Activated CD8-positive, alpha-beta T cell treated with anti-CD3 and anti-CD28 coated beads for 36 hours (primary cell): ENCODE results near the gene RTF2. TPM values are rescaled to one million over a fixed set of nuclear protein-coding genes. Genes with fewer than 3 reads are reported as not detected.

Source experiments
- ATAC-seq: fragments of 200-7000 bp; cut with Tn5 transposase; one replicate; pipeline ENCODE4 v1.10.0; 2021; ENCODE audit warnings: mild to moderate bottlenecking, moderate library complexity
- CTCF ChIA-PET: fragments of 350-600 bp; sonication (Branson Sonifier 250); formaldehyde crosslinking; loops from one replicate; lab custom pipeline; 2021; ENCODE audit warnings: antibody characterized with exemption; lab: Charles Lee
- POLR2A ChIA-PET: fragments of 350-600 bp; sonication (Branson Sonifier 250); formaldehyde crosslinking; loops from one replicate; lab custom pipeline; 2021; ENCODE audit warnings: antibody characterized with exemption; lab: Charles Lee
- DNase-seq: peaks from one replicate; pipeline ENCODE4 v3.0.0-alpha.2; 2020
- H3K27ac Mint-ChIP-seq: one replicate; pipeline ENCODE4 v1.8.0; 2021; ENCODE audit warnings: mild to moderate bottlenecking, mixed read lengths
- H3K27me3 Mint-ChIP-seq: one replicate; pipeline ENCODE4 v1.8.0; 2021; ENCODE audit warnings: mixed read lengths
- H3K36me3 Mint-ChIP-seq: one replicate; pipeline ENCODE4 v1.8.0; 2021; ENCODE audit warnings: low read depth, mixed read lengths
- H3K4me1 Mint-ChIP-seq: one replicate; pipeline ENCODE4 v1.8.0; 2021; ENCODE audit warnings: low read depth, mixed read lengths
- H3K4me3 Mint-ChIP-seq: one replicate; pipeline ENCODE4 v1.8.0; 2021; ENCODE audit warnings: mild to moderate bottlenecking, moderate library complexity, mixed read lengths
- H3K9me3 Mint-ChIP-seq: one replicate; pipeline ENCODE4 v1.8.0; 2021; ENCODE audit warnings: mixed read lengths
- intact Hi-C: fragments of 100-400 bp; cut with micrococcal nuclease; formaldehyde crosslinking; loops from one replicate; pipeline ENCODE4 v1.10.0; 2022
- total RNA-seq, 2 experiments: library from RNA; stranded (reverse); gene quantifications; one replicate each; pipeline ENCODE4 v1.2.3, GENCODE V29; 2021
- TF ChIP-seq, protein P1 (sequence below): fragments of 200-600 bp; IDR thresholded peaks from one replicate; pipeline ENCODE4 v1.8.0; 2022; ENCODE audit warnings: antibody characterized with exemption, mild to moderate bottlenecking

Gene RTF2
- total RNA-seq, 2 experiments from 2014 or later: 72.0 to 76.7 TPM

DNA sequence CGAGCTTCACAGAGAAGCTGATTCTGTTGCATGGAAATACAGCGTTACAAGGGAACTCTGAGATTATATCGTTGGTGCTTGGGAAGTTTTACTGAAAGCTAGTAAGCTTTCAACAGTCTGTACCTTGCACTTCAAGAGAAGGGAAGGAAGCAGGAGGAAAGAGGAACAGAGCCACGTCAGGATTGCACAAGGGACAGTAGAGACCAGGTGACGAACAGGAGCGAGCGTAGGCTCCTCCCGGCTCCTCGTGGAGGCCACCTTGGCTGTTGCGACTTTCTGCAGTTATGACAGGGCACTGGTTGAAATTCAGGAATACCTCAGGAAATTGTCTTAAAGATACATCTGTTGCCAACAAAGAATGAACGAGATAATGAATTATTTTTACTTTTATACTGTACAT, 18.8 kb downstream of the RTF2 start:
- Mint-ChIP-seq H3K9me3 (no peaks in the 10 kb centered on the region), H3K36me3 (peaks cover 49% of the 10 kb centered on the region), H3K4me3 (no peak overlapping the region), H3K27me3 (no peaks in the 10 kb centered on the region), H3K4me1 (peaks cover 22% of the 10 kb centered on the region), H3K27ac (no peak overlapping the region)
- ATAC-seq: no peak
- TF ChIP-seq, protein P1, sequence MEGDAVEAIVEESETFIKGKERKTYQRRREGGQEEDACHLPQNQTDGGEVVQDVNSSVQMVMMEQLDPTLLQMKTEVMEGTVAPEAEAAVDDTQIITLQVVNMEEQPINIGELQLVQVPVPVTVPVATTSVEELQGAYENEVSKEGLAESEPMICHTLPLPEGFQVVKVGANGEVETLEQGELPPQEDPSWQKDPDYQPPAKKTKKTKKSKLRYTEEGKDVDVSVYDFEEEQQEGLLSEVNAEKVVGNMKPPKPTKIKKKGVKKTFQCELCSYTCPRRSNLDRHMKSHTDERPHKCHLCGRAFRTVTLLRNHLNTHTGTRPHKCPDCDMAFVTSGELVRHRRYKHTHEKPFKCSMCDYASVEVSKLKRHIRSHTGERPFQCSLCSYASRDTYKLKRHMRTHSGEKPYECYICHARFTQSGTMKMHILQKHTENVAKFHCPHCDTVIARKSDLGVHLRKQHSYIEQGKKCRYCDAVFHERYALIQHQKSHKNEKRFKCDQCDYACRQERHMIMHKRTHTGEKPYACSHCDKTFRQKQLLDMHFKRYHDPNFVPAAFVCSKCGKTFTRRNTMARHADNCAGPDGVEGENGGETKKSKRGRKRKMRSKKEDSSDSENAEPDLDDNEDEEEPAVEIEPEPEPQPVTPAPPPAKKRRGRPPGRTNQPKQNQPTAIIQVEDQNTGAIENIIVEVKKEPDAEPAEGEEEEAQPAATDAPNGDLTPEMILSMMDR: no peak
- ChIA-PET CTCF (no interaction called here), POLR2A (no interaction called here)
- intact Hi-C loops: no loop called here
- no peak for DNase-seq

DNA sequence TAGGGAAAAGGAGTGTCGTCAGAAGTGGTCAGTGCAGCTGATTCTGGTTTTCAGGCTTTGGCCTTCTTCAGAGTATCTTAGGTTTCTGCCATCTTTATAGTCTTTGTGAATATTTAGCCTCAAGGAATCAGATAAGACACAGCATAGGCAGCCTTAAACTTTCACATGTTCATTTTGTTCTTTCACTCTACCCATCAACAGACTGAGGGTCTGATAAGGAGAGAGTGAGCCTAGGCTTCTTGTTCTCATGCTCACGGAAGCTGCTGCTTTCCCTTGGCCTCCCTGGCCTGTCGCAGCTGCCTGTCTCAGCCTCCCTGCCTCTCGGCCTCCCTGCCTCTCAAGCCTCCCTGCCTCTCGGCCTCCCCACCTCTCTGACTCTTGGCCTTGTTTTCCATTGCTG, 20.1 kb downstream of the RTF2 start:
- no peaks in the 10 kb centered on the region for H3K27me3 Mint-ChIP-seq
- no peak overlapping the region for H3K27ac Mint-ChIP-seq
- H3K9me3 Mint-ChIP-seq: no peaks in the 10 kb centered on the region
- no peak overlapping the region for H3K4me3 Mint-ChIP-seq
- CTCF ChIA-PET: no interaction called here
- POLR2A ChIA-PET: no interaction called here
- peaks cover 12% of the 10 kb centered on the region for H3K4me1 Mint-ChIP-seq
- no peak for DNase-seq
- intact Hi-C loops: no loop called here
- H3K36me3 Mint-ChIP-seq: peaks cover 50% of the 10 kb centered on the region
- TF ChIP-seq, protein P1: no peak
- ATAC-seq: no peak

DNA sequence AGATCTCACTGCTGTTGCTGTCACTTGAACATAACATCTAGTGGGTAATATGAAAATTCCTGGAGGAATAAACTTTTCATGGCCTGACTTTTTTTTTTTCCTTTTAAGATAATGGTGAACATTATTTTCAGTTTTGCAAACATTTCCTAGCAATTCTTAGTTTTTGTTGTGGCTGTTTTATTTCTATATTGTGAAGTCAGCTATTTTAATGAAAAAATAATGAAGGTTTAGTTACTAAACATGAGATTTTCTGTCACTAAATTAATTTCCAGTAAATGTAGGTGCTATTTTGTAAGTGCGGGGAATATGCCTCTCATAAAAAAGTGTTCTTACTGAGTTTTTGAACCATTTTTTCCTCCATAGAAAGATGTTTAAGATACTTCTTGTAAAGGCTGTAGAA, 32.7 kb downstream of the RTF2 start:
- ChIA-PET CTCF (no interaction called here), POLR2A (no interaction called here)
- no peak overlapping the region for H3K4me3 Mint-ChIP-seq
- no peaks in the 10 kb centered on the region for H3K4me1 Mint-ChIP-seq
- DNase-seq (no peak), ATAC-seq (no peak)
- intact Hi-C loops: no loop called here
- no peak overlapping the region for H3K27ac Mint-ChIP-seq
- no peaks in the 10 kb centered on the region for H3K27me3 Mint-ChIP-seq
- peaks cover 21% of the 10 kb centered on the region for H3K36me3 Mint-ChIP-seq
- TF ChIP-seq, protein P1: no peak
- no peaks in the 10 kb centered on the region for H3K9me3 Mint-ChIP-seq

DNA sequence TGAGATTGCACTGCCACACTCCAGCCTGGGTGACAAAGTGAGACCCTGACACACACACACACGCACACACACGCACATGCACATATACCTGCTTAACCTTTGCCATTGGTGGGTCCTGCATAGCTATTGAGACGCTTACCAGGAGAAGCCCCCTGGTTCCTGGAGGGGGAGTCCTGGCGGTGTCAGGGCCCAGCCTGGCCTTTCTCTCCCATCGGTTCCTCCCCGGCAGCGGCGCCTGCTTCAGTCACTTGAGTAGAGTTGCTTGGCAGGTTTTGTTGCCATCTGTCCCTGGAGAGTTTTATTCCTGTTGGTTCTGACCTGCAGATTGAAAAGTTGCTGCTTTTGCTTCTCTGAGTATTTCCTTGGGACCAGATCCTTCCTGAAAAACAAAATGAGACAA, 35.5 kb downstream of the RTF2 start:
- TF ChIP-seq, protein P1: no peak
- DNase-seq (no peak), ATAC-seq (no peak)
- intact Hi-C loops: no loop called here
- peaks cover 3% of the 10 kb centered on the region for H3K36me3 Mint-ChIP-seq
- H3K4me3 Mint-ChIP-seq: no peak overlapping the region
- no peaks in the 10 kb centered on the region for H3K4me1 Mint-ChIP-seq
- H3K27me3 Mint-ChIP-seq: no peaks in the 10 kb centered on the region
- ChIA-PET POLR2A (interaction anchor here (1.1 kb wide), 1 partner anchor 9 kb away, joined by 3 read pairs; no protein-coding TSS in a partner anchor), CTCF (interaction anchor here (0.6 to 1.8 kb wide), 4 partner anchors 12 to 103 kb away, joined by 3 to 4 read pairs (median 3); no protein-coding TSS in a partner anchor)
- no peaks in the 10 kb centered on the region for H3K9me3 Mint-ChIP-seq
- H3K27ac Mint-ChIP-seq: no peak overlapping the region

DNA sequence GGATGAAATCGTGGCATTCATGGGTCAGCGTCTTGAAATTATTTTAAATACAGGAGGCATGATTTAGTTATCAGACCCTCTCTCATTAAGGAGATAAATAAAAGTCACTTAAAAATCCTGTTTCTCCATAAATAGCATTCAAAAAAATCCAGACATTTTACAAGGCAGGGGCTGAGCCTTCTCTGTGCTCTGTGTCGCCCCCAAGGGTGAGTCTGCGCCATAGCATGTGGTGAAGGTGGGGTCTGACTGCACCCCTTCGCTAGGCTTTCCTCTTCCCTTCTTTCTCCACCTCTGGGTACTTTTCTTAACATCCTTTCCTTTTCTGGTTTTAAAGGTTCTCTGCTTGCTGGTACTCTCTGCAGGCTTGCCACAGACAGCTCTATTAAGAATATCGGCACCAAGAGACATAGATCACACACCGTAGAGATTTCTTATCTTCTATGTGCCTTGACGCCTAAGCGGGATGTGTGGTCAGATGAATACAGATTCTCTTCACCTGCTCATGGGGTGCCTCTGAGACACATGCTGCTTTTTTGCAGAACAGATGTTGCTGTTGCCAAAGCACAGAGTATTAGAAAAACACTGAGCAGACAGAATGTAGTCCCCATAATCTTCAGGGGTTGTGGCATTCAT, 36.1 kb downstream of the RTF2 start:
- DNase-seq (peak; percentile 44), ATAC-seq (peak; percentile 75)
- intact Hi-C loops: no loop called here
- TF ChIP-seq, protein P1: peak; percentile 70
- Mint-ChIP-seq H3K27ac (no peak overlapping the region), H3K4me1 (no peaks in the 10 kb centered on the region), H3K36me3 (peaks cover 3% of the 10 kb centered on the region), H3K4me3 (no peak overlapping the region), H3K27me3 (no peaks in the 10 kb centered on the region), H3K9me3 (no peaks in the 10 kb centered on the region)
- CTCF ChIA-PET: interaction anchor here (1.0 to 1.8 kb wide), 4 partner anchors 36 to 104 kb away, joined by 3 to 4 read pairs (median 3); partner anchors contain the start of gene RTF2
- POLR2A ChIA-PET: no interaction called here
